GM21619 (cell line): ENCODE results near the gene CHMP2B.

ENCODE experiments used
- ATAC-seq: cut with Tn5 transposase; IDR thresholded peaks from one replicate; pipeline ENCODE4 v1.9.1; 2021; ENCODE audit not compliant: unreplicated experiment

The CHMP2B gene, protein sequence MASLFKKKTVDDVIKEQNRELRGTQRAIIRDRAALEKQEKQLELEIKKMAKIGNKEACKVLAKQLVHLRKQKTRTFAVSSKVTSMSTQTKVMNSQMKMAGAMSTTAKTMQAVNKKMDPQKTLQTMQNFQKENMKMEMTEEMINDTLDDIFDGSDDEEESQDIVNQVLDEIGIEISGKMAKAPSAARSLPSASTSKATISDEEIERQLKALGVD

DNA sequence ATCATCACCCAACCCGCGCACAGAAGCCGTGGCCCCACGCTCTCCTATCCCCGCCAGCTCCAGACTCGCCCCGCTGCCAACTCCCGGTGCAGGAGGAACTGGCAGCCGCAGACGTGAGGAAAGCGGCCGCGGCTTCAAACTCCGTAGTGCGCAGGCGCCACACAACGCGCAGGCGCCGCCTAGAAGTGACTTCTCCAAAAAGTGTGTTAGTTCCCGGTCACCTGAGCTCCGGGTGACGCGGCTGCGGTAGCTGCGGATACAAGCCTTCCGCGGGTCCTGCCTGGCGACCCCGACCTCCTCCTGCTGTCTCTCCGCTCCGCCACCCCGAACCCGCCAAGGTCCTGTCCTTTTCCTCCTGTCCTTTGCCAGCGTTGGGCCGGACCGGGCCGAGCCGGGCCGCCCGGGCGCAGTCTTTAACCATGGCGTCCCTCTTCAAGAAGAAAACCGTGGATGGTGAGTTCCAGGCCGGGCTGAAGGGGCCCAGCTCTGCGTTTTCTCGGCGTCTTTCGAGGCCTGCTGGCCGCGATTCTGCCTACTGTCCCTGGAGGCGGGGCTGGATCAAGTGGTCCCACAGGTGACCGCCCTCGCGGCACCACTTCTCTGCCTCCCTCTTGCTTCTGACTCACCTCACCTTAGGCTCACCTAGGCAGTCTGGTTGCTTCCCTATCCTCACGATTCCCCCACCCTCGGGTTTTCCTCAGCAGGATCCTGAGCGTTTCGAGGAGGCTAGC is at the start of gene CHMP2B:
CHMP2B (plus strand) TSS at position 206 of the 731 bp plus-strand sequence; CDS start at position 420, 214 bp downstream.
- peak; percentile 95 for ATAC-seq

DNA sequence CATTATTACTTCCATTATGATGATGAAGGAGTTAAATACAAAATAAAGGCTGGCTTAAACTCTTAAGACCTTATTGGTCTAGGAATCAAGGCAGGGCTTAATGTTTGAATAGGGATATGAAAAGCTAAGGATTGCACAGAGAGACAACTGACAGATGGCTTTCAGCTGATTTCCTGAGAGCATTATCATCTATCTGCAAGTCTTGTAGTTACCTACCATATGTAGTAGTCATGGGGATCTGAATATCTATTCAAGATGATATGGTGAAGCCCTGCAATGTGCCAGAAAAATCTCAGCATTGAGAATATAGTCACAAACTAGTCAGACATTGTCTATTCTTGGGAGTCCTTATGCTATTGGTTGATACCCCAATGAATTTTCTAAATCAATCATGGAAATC is 47.5 kb upstream of the CHMP2B start:
- ATAC-seq: no peak

DNA sequence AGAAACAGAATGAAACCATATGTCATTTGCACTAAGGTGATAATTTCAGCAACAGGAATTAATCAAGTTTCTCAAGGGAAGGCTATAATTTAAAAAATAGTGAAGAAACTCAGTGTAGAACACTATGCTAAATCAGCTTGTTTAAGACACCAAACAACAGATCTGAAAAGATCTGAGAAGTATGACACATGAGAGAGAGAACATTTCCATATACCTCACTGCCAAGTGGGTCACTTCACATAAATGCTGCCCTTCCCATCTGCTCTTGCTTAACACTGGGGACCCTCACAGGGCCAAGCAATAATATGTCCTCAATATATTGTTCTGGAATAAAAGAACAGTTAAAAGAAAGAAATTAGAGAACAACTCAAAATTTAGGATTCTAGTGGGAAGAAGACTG is 45.6 kb upstream of the CHMP2B start:
- no peak for ATAC-seq

DNA sequence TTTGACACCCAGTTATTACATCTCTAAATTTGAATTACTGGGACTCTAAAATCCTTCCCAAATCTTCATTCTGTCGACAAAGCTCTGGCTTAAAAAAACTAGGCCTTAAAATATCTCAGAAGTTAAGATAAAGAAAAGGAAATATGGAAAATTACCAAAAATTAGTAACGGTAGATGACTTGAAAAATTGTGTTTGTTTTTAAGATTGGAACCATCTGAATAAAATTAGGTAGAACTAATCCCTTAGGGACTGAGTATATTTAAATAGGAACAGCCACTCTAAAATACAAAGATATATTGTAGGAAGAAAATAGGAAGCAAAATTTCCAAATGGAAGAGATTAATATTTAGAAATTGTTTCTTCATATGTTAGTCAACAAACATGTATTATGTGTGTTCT is 45.1 kb upstream of the CHMP2B start:
- ATAC-seq: no peak

DNA sequence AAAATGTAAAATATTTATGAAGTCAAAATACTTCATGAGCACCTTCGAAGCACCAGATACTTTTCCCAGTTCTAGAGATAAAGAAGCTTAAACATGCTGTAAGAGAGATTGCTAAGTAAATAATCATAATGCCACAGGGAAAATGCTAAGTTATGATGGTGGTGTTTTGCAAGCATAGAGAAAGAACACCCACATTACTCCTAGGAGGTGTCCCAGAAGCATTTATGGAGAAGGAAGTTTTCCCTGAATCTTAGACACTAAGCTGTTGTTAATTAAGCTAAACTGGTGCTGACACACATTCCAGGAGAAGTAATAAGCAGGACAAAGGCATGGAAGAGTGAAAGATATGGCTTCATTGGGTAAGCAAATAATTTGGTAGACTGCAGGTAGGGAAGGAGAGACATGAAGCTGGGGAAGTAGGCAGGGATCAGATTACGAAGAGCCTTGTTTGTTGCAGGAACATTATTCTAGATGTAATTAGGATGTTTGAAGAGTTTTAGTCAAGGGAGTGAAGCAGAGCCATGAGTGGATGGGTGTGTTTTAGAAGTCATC is 40.4 kb upstream of the CHMP2B start:
- no peak for ATAC-seq

DNA sequence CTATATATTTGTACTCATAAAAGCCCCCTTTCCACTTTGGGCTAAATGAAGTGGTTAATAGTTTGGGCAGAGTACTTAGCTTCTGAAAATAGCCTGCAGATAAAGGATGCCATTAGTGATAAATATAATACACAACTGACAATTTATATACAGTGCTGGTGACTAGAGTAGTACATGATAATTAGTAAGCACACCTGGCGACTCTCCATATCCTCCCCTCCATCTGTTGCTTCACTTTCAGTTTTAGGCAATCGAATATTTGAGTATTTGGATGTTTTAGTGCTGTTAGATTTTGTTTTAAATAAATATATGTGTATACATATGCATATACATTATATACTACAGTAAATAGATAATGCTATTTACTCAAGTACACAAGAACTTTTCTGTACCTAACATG is 35.9 kb upstream of the CHMP2B start:
- ATAC-seq: no peak

DNA sequence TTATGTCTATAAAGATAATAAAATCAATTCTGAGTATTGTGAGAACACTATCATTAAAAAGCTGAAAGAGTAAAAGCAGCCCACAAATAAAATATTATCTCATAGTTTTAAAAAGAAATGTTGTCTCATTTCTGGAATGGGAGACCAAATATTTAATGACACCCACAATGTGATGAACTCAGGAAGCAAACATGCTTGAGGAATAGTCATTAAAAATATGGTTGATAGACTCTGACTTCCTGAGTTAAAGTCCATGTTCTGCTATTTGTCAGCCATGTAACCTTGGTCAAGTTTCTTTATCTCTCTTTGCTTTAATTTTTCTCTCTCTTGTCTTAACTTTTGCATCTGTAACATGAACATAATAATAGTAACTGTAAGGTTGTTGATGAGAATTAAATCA is 35.5 kb upstream of the CHMP2B start:
- no peak for ATAC-seq

DNA sequence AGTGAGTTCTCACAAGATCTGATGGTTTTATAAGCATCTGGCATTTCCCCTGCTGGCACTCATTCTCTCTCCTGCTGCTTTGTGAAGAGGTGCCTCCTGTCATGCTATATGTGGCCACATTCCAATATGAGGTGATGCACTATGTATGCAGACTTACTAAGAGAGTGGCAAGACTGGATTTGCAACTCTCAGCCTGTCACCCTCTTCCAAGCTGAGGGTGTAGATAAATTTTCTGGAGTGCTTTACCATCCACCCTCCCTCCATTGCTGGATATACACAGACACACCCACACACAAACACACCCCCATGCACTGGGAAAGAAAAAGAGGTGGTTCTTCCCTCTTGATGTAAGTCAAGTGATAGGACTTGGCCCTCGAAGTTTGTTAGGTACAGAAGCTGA is 30.2 kb upstream of the CHMP2B start:
- ATAC-seq: no peak

DNA sequence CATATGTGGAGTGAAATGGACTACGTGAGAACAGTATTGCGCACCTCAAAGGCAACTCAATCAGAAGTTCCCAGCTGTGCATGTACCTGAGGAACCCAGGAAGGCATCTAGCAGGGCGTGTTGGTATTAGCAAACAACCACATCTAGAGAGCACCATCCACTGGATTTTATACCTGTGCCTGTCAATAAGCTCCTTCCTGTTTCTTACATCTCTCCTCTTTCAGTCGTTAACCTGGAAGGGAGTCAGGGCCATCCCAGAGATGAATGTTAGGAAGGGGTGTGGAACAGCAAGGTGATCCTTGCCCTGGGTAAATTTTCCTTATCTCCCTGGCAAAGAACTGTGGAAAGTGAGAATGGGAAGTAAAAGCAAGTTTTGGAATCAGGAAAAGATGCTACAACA is 29.6 kb upstream of the CHMP2B start:
- ATAC-seq: no peak

DNA sequence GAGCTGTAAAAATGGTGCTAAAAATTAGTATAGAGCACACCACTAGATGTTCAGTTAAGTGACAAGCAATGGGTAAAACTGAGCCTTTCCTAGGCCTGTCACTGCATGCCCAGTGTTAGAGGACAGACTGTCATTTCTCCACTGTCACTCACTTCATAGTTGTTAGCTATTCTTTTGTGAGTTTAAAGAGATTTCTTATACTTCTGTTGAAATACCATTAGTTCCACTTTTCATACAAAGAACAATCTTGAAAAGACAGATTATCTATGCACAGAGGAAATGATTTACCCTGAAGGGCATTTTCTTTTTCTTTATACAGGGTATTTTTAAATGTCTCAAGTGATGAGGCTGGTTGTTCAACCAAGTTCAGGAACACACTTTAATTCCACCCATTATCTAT is 28.3 kb upstream of the CHMP2B start:
- no peak for ATAC-seq

DNA sequence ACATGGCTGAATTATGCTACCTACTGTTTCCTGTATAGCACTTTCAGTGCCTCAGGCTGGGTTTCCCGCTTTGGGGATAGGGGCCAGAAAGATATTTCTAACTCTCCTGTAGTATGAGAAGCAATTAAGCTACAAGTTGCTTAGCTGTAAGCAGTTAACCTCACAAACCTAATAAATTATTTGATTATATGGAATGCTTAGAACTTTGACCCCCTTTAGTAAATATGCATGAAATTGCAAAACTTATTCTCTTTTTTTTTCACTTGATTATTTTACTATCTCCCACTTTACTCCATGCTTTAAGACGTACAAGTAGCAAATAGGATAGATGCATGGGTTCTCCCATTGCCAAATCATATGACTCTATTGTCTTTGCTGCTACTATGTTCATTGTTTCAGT is 27.5 kb upstream of the CHMP2B start:
- no peak for ATAC-seq

DNA sequence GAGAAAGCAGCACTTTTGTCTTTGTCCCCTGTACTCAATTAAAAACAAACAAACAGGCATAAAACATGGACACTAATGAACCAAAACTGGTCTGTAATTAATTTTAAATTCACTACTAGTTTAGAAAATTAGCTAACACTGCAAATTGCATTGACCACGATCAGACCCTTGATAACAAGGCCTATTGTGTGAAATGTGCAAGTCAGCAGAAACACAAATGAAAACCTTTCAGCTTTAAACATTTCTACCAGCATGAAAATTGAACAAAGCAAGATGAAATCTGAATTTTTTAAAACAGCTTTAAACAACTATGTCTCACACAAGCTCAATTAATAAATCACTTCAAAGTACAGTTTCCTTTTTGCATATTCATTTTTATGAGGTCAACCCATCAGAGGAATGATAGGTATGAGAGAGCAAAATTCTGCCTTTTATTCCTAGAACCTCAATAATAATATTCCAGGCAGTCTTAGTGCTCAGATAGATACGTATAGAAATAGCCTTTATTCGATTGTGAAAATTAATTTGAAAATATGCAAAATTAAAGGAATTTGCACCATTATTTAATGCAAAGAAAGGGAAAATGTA is 27.0 kb upstream of the CHMP2B start:
- ATAC-seq: no peak

DNA sequence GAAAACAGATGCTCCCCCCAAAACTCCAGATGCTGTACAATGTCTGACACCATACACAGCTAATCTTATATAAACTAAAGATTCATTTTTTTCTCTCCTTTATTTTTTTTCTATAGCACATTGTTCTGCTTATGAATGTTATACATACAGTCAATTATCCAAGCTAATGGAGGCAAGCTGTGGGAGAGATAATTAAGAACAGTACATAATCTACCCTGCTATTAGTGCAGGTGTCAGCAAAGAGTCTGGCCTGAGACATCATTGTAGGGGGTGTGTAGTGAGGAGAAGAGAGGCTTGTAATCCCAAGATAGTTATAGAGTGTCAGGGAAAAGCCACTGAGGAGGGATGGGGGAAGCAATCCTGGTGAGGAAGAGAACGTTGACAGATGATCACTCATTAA is 25.4 kb upstream of the CHMP2B start:
- ATAC-seq: no peak

DNA sequence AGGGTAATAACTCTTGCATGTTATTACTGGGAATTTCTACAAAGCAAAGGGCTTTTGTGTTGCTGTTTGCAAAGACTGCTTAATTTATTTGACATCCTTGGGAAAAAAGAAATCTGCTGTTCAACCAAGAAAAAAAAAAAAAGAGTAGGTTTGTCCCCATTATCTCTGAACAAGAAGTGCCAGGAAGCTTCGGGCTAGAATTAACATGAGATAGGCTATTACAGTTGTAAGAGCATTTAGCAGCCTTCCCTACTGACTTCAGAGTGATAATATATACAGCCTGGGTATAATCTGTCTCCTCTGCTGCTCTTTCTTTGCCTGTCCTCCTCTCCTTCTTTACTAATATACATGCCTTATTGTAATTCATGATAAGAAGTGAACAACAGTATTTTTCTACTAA is 23.3 kb upstream of the CHMP2B start:
- ATAC-seq: no peak

DNA sequence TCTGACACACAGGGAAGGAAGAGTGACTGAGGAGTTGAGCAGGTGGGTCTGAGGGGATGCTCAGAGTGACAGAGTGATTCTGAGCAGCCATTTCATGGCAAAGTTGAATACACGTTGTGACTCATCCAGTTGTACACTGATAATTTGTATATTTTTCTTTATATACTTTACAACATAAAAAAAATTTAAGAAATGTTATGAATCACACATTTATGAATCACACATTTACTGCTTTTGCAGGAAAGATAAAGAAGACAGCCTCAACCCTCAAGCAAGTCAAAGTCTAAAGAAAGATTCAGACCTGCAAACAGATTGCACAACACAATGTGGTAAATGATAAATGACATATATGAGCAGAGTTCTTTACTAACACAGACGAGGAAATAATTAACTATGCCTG is 21.0 kb upstream of the CHMP2B start:
- ATAC-seq: no peak

DNA sequence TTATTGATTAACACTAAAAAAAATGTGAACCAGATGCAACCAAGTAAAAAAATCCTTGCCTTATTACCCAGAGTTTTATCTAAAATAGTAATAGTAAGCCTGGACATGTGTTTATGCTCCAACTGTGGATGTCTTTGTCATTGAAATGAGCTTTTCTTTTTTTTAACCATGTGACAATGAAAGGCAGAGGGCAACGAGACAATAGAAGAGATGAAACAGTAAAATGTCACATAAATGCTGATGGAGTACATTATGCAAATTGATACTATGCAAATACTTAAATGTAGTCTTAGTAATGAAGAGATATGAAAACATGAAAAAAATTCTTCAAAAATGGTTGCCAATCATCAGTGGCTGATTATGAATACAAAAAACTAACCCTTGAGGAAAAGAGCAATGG is 20.5 kb upstream of the CHMP2B start:
- ATAC-seq: no peak

DNA sequence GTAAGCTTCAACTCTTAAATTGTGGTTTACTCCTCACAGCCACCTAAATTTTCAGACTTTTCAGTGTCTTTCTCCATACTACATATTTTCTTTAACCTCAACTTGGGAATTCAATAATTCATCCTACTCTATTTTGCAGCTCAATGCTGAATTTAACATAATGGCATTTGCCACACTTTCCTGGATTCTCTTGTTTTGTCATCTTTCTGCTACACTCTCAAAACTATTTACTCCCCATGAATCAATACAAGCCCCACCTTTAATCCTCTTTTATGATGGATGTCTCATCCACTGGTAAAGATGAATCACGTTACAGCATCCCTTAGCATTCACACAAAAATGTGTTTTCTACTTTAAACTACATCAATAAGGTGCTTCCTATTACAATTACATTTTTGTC is 19.6 kb upstream of the CHMP2B start:
- ATAC-seq: no peak

DNA sequence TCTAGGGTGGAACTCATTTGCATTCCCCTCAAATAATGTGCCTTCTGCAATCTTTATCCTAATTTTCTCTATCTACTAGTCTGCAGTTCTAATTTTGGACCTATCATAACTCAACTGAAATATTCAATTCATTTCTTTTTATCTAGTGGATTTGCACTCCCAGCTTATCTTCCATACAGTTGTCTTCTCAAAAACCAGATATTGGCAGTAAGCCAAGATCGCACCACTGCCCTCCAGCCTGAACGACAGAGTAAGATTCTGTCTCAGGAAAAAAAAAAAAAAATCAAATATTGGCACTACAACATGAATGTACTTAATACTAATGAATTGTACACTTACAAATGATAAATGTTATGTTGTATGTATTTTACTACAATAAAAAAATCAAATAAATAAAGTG is 18.0 kb upstream of the CHMP2B start:
- ATAC-seq: no peak

DNA sequence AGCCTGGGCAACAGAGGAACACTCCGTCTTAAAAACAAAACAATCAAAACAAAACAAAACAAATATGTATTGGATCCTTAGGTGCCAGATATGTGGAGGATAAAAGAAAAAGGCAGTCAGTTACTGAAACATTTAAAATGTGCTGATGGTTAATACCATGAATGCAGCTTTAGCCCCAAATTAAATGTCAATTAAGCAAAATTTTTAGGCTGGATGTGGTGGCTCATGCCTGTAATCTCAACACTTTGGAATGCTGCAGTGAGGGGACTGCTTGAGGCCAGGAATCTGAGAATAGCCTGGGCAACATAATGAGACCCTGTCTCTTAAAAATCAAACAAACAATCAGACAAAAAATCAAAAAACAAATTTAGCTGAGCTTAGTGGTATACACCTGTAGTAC is 8.5 kb upstream of the CHMP2B start:
- ATAC-seq: no peak

DNA sequence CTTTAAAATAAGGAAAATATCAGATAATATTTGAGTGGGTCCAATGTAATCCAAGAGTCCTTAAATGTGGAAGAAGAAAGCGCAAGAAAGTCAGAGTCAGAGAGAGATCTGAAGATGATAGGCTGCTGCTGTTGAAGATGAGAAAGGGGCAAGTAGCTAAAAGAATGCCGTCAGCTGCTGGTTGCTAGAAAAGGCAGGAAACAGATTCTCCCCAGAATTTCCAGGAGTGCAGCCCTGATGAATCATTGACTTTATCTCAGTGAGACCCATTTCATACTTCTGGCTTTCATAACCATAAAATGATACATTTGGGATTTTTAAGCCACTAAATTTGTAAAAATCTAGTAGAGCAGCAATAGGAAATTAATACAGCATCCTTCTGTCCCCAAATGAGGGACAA is 7.5 kb upstream of the CHMP2B start:
- no peak for ATAC-seq

DNA sequence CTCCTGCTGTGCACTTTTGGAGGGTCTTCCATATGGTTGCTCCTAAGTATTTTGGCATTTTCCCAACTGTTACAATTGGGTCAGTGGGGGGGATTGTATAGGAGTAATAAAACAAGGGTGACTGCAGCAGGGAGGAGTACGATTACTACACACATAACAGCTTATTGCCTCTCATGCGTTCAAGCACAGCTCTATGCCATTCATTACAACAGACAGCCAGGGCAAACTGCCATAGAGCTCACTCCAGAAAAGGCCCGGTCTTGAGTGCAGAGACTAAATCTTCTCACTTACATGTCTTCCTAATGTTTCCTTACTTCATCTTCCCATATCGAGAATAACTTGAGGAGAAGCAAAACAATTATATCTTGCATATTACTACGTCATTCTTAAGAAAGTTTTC is 1.4 kb upstream of the CHMP2B start:
- ATAC-seq: no peak

DNA sequence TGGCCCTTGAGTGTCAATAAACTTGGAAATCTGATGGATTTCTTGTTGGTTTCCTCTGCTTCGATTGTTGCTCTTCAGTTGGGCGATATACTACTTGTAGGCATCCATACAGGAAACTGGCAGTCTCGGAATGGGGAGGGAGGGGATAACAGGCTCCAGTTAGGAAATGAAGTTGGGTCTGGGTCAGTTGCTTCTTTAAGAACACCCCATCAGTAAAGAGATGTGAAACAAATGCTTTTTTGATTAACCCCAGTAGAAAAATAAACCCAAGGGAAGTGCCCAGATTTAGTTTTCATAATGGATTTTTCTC is 681 bp downstream of the CHMP2B start:
- no peak for ATAC-seq

DNA sequence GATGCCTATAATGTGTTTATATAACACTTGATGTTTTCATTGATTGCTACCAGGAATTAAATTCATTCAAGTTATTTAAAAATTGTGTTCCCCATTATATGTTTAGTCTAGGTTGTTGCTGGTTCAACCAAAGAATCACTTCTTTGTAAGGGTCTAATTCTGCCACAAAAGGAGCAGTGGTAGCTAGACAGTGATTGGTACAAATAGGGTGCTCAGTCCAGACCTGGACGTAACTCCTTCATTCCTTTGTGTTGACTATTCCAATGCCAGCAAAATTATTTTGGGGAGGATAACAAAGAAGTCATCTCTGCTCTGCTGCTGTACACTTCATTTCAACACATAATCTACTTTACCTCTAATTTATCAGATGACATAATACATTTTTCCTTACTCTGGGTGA is 1.2 kb downstream of the CHMP2B start:
- no peak for ATAC-seq
